Measurements from ENCODE around the gene RMND5B.

Gene RMND5B

GRCh38 chr5:178152491-178153444 lies 22.0 kb downstream of the RMND5B start:
- in situ Hi-C loops (cut with HindIII; ENCODE audit: low sequenced_read_pairs): no loop called here
- no peak for DNase-seq (ENCODE audit: low read depth, low spot score)
- TF ChIP-seq CTCF (IDR thresholded peaks at IDR 0.05; ENCODE audit: low read depth, low read length): no peak
- H3K4me3 ChIP-seq (ENCODE audit: low read depth, low read length): peak overlapping the region; percentile 91

GRCh38 chr5:178153530-178154340 lies 22.9 kb downstream of the RMND5B start, which contains the start of gene NHP2:
Gene NHP2 (minus strand): TSS chr5:178153885. CDS start chr5:178153817, 68 bp downstream.
- DNase-seq (ENCODE audit: low read depth, low spot score): peak; percentile 99
- peak within 1 kb of the TSS; percentile 91 for H3K4me3 ChIP-seq (ENCODE audit: low read depth, low read length)
- TF ChIP-seq CTCF (IDR thresholded peaks at IDR 0.05; ENCODE audit: low read depth, low read length): no peak
- in situ Hi-C loops (cut with HindIII; ENCODE audit: low sequenced_read_pairs): no loop called here

GRCh38 chr5:178155065-178155464 lies 24.3 kb downstream of the RMND5B start:
- DNase-seq (ENCODE audit: low read depth, low spot score): no peak
- in situ Hi-C loops (cut with HindIII; ENCODE audit: low sequenced_read_pairs): no loop called here
- TF ChIP-seq CTCF (IDR thresholded peaks at IDR 0.05; ENCODE audit: low read depth, low read length): no peak
- no peak overlapping the region for H3K4me3 ChIP-seq (ENCODE audit: low read depth, low read length)

- no peak for TF ChIP-seq CTCF (IDR thresholded peaks at IDR 0.05; ENCODE audit: low read depth, low read length)
- in situ Hi-C loops (cut with HindIII; ENCODE audit: low sequenced_read_pairs): no loop called here
- no peak overlapping the region for H3K4me3 ChIP-seq (ENCODE audit: low read depth, low read length)
- no peak for DNase-seq (ENCODE audit: low read depth, low spot score)
These were observed 29.4 kb downstream of the RMND5B start for GRCh38 chr5:178160176-178160575.

GRCh38 chr5:178162481-178162880 lies 31.7 kb downstream of the RMND5B start:
- in situ Hi-C loops (cut with HindIII; ENCODE audit: low sequenced_read_pairs): no loop called here
- no peak for TF ChIP-seq CTCF (IDR thresholded peaks at IDR 0.05; ENCODE audit: low read depth, low read length)
- H3K4me3 ChIP-seq (ENCODE audit: low read depth, low read length): no peak overlapping the region
- DNase-seq (ENCODE audit: low read depth, low spot score): no peak

Measured in astrocyte of the spinal cord (primary cell).